Measurements from ENCODE around the gene XDH. TPM values are rescaled to one million over a fixed set of nuclear protein-coding genes. Genes with fewer than 3 reads are reported as not detected.
A peak's percentile ranks its signal among the peaks of the same experiment; 100 is the strongest.

XDH gene
- total RNA-seq, 1 experiment from 2014 or later = 0.19 TPM

DNA sequence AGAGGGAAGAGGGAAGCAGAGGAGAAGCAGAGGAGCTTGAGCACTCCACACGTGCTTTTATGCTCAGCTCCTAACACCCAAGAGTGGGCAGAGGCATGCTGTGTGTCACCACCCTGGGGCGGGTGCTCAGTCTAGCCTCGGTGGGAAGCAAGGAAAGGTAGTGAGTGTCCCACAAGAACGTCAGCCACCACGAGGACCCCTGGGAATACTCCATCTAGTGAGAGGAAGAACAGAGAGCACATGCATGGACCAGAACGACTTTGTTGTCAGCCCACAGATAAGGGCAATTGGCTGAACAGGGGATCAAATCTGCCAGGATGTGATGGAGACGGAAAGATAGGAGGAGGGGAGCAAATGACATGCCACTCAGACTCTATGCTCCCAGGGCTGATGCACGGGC, 83.4 kb downstream of the XDH start:
- DNase-seq (ENCODE audit: low spot score) = no peak

DNA sequence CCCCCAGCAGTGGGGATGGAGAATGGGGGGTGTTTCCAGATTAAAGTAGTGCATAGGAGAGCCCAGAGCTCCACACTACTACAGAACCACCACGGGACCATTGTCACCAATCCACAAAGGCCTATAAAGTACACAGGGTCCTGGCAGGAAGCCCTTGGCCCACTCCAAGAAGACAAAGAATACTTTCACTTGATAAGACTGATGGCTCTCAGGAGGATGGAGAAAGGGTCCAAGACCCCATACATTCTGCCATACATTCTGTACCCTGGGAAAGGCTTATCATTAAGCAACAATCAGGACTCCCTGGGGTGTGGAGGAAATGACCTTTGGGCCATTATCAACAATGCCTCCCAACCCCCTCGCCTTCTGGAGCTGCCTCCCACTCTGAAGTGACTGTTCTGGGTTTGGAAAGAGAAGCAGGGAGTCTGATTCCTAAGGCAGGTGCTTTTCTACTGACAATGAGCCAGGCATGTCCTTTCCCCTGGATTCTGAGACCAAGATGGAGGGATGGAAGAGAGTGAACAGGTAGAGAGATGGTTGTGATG, 85.4 kb downstream of the XDH start:
- DNase-seq (ENCODE audit: low spot score) = no peak

DNA sequence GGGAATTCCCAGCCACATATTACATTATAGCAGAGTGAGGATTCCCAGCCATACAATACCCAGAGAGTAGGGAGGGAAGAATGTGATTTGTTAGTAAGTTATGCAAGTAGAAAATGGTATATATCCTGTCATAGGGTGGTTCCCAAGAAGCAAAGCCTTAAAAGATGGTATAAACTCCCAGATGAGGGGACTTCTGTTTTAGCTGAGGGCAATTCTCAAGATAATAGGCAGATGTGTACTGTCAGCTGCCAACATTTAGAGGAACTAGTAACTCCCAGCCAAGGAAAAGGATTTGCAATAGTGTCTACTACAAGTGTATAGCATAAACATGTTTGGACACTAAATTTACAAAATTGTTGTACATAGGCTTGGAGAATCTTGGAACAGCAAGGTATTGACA, 86.5 kb downstream of the XDH start:
- DNase-seq (ENCODE audit: low spot score) = no peak

DNA sequence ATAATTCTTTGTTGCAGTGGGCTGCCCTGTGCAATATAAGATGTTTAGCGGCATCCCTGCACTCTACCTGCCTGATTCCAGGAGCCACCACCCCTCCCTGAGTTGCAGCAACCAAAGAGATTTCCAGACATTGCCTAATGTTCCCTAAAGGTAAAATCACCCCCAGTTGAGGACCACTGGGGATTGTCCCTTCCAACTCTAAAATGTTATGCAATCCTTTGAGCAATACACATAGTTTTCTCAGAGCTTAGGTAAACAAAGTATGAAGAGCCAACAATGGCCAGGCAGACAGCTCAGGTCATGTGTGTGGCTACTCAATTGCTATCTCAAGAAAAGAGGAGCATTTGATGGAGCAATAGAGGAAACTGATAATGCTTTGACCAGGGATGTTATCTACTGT, 87.0 kb downstream of the XDH start:
- no peak for DNase-seq (ENCODE audit: low spot score)

DNA sequence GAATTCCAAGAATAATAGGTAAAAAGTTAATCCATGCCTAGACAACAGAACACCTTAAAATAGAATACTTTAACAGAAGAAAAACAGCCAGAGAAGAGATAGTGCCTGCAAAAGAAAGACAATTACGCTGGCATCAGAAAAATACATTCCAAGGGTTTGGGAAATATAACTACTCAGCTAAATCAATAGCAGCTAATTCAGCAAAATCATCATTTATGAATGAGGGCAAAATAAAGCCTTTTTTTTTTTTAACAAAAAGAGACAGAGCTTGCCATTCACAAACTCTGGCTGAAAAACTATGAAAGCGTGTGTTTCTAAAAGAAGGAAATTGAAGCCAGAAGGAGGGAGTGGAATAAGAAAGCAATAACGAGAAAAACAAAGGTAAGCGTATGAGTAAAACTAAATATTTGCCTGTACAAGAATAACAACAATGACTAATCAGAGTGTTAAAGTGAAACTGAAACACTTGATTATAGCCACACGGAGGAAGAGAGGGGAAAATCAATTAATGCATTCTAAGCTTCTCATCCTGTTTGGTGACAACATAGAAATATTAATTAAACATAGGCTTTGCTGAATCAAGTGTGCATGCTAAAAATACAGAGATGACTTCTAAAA, 90.4 kb downstream of the XDH start:
- peak; percentile 19 for DNase-seq (ENCODE audit: low spot score)

DNA sequence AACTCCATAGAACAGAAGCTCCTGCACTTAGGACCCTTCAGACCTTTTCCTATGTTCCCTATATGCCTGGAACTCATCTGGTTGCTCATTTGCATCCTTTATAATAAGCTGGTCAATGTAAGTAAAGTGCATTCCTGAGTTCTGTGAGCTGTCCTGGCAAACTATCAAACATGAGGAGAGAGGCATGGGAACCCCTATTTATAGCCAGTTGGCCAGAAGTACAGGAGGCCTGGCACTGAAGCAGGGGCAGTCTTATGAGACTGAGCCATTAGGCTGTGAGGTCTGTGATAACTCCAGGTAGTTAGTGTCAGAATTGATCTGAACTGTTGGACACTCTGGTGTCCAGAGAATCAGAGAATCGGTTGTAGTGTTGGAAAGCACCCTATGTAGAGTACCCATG, 92.2 kb downstream of the XDH start:
- peak; percentile 33 for DNase-seq (ENCODE audit: low spot score)

DNA sequence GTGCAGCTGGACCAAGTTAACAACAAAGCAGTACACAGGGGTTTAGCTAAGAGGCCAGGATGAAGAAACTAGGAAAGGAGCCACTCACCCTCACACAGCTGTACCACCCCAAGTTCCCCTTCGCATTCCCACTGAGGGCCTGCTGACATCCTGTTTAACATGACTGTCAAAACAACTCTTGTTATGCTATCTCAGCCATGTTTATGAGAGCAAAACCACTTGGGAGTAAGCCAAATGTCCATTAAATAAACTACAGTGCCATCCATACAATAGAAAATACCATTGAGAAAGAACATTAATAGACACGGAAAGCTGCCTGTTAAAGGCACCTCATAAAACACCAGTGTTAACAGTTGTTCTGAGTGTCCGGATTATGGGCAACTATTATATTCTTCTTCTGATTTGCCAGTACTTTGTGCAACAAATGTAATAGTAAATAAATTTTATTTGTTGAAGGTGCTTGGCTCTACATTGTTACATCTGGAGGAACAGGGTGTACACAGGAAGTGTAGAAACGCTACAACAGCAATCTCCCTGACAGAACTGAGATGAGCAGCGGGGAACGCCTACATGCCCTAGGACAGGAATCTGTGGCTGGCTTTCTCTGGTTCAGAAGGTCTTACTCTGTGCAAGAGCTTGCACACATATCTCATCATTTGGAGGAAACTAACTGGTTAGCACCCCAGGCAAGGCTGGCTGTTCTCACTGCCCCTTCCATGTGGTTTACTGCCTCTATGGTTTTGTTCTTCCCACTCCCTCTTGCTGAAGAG, 95.0 kb downstream of the XDH start:
- peak; percentile 39 for DNase-seq (ENCODE audit: low spot score)

DNA sequence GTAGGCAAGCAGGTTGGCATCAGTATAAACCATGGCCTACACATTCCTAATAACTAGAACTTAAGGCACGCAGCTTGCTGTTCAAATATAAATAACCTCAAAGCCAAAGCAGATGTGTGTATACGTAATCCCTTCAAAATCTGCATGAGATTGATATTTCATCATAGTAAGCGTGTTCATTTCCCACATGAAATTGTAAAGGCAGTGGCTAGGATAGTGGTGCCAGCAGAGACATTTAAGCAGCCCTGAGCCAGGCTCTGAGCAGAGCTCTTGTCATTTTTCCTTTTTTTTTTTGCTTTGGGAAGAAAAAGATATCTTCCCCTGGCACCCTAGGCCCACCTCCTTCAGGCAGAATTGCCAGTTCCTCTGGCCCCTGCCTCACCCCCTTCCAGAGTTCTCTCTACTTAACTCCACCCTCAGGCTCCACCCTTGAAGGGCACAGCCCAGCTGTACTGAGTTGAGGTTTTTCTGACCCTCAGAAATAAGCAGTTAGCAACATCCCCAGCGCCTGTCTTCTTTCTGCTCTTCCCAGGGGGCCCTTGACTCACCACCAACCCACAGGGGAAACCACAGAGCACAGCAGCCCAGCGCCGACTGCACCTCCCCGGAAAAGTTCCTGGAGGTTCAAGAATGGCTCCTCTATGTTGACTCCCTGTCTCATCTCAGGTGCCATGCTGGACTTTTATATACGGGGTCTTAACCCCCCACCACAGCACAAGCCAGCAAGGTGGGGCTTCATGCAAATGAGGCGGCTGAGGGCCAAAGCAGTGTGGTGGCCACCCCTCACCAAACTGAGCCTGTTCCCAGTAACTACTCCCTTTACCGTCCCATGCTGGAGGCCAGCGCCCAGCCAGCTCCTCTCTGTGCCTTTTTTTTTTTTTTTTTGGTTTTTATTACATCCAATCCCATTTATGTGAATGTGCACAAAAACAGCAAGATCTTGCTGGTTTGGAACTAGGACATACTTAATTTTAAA, 95.9 kb downstream of the XDH start:
- peak; percentile 90 for DNase-seq (ENCODE audit: low spot score)

DNA sequence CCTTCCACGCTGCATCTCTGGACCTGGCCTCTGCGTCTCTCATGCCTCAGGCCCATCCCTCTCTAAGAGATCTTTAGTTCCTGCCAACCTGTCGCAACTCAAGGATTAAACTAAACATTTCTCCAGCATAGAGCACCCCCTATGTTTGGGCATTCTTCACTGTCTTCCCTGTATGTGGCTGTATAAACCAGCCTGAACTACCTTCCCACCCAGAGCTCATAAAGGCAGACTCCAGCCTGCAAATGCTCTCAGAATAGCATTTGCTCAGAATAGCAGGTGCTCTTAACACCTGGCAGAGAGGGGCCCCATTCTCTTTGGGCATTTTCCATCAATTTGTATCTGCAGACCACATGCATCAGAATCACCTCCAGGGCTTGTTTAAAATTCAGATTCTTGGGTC, 97.1 kb downstream of the XDH start:
- no peak for DNase-seq (ENCODE audit: low spot score)

DNA sequence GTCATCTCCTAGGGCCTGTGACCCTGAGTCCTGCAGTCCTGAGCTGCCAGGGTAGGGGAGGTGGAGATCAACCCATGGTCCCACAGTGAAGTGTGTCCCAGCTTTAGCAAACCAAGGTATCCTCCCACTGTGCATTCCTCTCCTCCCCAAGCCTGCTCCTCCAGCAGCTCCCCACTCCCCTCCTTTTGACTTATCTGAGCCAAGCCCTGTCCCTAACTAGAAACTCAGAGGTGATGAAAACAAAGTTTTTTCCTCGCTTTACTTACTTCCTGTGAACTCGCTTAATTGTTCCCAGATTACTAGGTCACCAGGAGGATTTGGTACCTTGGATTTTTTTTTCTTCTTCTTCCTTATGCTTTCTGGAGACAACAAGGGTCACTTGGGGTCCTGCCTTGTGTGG, 99.8 kb downstream of the XDH start:
- DNase-seq (ENCODE audit: low spot score) = no peak

DNA sequence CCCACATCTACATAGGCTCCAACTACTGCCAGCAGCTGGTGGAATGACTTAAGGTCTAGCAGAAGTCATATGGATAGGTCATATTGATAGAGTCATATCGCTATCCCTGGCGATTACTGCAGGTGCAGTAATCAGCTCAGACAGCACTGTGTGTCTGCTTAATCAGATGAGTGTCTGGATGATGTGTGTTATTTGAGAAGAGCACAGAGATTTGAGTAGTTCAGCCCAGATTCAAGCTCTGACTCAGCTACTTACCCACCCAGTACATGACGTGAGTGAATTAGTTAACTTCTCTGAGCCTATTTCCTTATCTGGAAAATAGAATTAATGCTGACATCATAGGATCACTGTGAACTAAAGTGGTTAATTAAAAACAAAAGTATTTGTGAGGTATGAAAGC, 101.6 kb downstream of the XDH start:
- peak; percentile 54 for DNase-seq (ENCODE audit: low spot score)

DNA sequence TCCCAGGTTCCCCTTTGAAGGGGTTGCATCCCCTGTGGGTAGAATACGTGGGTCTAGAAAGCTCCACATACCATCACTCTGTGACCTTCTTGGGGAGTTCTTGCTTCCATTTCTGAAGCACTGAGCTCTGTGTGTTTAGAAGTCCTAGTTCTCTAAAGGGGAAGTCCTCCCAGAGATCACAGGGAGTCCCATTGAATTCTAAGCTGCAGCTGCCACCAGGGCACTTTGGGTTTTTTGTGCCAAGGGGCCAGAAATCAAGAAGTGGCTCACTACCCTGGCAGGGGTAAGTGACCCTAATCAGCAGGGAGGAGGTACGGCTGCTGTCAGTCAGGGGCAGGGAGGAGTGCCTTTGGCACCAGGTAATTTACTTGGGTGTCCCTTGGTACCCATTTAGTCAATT, 109.7 kb downstream of the XDH start:
- no peak for DNase-seq (ENCODE audit: low spot score)

DNA sequence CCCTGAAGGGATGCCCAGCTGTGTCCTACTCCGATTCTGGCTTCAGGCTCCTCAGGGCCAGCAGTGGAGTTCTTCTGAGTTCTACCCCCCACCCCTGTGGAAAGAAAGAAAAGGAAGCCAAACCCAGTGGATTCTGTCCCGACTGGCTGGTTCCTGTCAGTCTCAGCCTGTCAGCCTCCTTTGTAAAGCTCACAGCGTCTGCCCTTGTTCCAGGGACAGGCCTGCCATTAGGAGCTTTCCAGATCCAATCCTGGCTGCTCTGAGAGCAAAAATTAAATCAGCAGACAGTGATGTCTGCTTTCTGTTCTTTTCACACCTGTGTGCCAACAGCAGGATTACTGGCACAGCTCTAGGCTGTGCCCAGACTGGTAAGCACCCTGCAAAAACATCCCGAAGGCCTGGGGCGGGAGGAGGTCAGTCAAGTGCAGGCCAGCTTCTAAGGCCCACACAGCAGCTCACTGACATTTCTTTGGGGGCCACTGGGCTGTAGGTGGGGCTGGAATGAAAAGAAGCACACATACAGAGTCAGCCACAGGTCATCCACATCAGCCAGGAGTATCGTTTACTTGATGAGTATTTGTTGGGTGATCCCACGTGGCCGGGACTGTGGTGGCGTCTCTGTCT, 111.5 kb downstream of the XDH start:
- no peak for DNase-seq (ENCODE audit: low spot score)

DNA sequence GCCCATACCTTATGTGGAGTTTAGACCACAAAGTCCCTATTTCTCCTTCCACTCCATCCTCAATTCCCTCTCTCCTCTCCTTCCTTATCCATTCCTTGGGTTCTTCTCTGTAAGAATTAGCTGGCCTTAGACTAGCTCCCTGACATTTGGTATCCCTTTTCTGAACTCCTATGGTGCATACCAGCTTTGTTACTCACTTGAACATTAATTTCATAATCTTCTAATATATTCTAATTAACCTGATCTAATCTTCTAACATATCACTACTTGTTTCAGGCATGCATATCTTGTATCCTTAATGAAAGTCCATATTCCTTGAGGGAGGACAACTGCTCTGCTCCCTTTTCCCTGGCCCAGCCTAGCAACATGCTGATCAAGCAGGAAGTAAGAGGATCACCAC, 114.2 kb downstream of the XDH start:
- DNase-seq (ENCODE audit: low spot score) = no peak

DNA sequence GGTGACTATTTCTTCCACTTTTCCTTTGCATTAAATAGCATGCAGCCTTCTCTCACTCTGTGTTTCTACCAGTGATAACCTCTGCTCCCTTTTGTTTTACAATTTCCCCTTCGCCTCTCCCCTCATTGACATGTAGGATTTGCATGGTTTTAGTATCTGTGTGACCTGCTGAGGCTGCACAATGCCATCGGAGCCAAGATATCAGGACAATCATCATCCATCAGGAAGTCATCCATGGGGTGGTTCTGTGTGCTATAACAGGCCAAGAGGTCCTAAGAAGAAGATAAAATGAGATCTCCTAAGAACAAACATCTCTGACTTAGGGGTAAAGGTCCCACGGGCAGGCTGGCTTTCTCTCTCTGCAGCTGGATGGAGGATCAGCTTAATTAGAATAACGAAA, 115.0 kb downstream of the XDH start:
- no peak for DNase-seq (ENCODE audit: low spot score)

DNA sequence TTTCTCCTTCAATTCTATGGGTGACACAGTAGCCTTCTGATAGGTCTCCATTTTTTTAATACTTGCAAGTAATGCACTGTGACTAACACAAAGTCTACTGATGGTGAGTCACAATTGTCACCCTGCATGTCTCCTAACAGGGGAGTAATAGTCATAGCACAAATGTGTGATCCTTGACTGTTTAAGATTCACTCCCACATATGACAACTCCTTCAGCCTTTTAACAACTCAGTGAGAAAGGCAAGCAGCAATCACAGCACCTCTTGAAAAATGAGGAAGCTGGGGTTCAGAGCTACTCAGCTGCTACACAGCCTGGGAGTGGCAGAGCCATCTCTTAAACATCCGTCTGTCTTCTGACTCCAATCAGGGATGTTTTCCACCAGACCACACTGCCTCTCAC, 116.8 kb downstream of the XDH start:
- peak; percentile 71 for DNase-seq (ENCODE audit: low spot score)

DNA sequence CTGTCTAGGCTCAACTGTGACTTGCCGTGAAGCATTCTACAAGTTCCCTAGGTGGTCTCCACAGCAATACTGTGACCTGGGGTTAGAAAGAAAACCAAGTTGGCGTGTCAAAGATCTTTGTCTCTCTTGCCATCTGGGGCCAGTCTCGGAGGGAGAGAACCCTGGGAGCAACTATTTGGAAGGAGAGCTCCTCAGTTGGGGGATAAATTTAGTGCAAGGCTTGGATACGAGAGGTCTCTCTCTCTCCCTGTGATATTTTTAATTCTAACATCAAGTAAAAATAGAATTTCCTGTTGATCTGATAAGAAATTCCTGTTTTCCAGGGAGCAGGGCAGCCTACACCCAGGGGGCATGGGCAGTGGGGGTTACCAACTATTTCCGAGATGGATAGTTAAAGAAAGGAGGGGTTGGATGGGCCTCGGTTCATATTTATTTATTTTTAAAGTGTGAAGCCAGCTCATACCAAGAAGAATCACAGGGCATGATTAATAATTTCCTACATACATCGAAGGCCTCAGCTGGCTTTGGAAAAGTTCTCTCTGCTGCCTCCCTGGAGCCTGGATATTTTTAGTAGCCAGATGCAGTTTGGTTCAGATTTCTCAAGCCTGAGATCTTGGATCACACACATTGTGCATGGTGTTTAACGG, 117.8 kb downstream of the XDH start:
- peak; percentile 51 for DNase-seq (ENCODE audit: low spot score)

DNA sequence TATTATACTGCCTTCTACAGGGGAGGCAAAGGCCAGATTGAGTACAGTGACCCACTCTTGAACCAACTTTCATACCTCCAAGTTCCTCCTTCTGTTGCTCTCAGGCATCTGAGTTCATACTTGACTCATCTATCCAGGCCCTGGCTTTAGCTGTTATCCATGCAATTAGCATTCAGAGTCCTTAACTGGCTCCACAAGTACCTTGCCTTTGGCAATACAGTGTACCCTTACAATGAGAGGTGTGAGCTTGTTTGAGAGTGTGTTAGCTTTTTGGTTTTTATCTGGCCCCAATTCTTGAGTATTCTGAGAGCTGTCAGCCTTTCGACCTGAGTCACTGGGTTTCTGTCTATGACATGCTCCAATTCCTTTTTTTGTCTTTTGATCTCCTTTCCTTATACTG, 120.3 kb downstream of the XDH start:
- no peak for DNase-seq (ENCODE audit: low spot score)

DNA sequence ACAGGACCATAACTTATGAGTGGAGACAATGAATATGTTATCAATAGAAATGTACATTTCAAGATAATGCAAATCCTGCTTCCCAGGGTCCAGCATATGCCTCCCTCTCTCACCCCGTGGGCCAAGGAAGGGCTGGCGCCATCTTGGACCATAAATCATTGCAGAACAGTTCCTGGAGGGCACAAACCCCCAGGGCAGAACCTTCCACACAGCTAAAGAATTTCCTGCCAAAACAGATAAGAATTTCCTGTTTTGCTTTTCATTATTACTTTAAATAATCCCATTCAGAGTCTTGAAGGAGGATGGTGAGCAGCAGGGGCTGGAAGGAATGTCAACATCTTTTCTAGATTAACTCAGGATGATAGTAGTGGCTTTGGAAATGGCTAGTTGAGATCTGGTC, 126.9 kb downstream of the XDH start:
- DNase-seq (ENCODE audit: low spot score) = peak; percentile 74

DNA sequence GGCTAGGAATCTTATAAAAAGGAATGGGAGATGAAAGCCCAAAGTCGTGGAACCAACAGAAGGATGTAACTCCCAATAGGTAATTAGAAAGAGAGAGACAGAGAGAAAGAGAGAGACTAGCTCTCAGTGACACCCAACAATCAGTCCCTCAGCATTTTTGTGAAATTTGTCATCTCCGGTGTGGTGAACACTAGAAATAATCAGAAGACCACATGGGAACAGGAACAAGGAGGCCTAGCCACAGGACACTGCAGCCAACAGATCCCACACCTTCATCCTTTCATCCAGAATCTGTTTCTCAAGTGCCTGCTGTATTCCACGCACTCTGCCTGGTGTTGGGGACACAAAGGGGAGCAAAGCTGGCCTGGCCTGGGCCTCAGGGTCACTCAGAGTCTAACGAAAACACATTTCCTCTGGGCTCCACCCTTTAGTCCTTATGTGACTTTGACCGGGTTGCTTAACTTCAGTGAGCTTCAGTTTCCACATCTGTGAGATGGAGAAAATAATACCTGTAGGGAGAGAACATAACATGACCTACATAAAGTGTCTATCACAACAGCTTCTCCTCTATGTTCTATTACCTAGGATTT, 127.5 kb downstream of the XDH start:
- peak; percentile 92 for DNase-seq (ENCODE audit: low spot score)

DNA sequence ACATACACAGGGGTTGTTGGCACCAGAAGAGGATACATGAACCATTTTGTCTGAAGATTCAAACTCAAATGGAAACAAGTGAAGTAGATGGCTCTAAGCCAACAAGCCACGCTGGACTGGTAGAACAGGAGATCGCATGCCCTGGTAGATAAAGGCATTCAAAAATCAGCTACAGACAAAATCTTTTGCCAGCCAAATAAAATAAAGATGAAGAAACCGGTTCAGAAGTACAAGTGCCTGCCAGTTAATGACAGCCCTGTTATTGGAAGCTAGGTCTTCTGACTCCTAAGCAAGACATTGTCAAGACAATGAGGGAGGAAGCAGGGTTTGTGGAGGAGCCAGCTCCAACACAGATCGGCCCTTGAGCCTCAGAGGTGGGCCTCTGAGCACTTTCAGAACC, 128.3 kb downstream of the XDH start:
- DNase-seq (ENCODE audit: low spot score) = no peak
